Smooth muscle cell (in vitro differentiated cells): ENCODE data around the gene BBX. TPM values are rescaled to one million over a fixed set of nuclear protein-coding genes. Genes with fewer than 3 reads are reported as not detected.

Experiments
- DNase-seq: peaks from one replicate; lab custom pipeline; 2025; ENCODE audit not compliant: unreplicated experiment; lab: John Stamatoyannopoulos, UW
- H2AFZ ChIP-seq: fragments of 200-600 bp; sonication (generic); 2 replicates; pipeline ENCODE4 v1.6.0; 2016; ENCODE audit warnings: antibody characterized with exemption, low read depth, mild to moderate bottlenecking
- H3F3A ChIP-seq: fragments of 200-600 bp; sonication (generic); 2 replicates; pipeline ENCODE4 v1.6.0; 2017; ENCODE audit warnings: antibody characterized with exemption, low read depth
- H3K27ac ChIP-seq: fragments of 200-600 bp; sonication (generic); 2 replicates; pipeline ENCODE4 v1.5.1; 2016; ENCODE audit warnings: low read depth, mild to moderate bottlenecking
- H3K27me3 ChIP-seq: fragments of 200-600 bp; sonication (generic); 2 replicates; pipeline ENCODE4 v1.6.1; 2016; ENCODE audit warnings: low read depth, mild to moderate bottlenecking
- H3K36me3 ChIP-seq: fragments of 200-600 bp; sonication (generic); 2 replicates; pipeline ENCODE4 v1.5.1; 2016; ENCODE audit warnings: low read depth
- H3K4me1 ChIP-seq: fragments of 200-600 bp; sonication (generic); 2 replicates; pipeline ENCODE4 v1.5.1; 2016; ENCODE audit warnings: low read depth
- H3K4me2 ChIP-seq: fragments of 200-600 bp; sonication (generic); 2 replicates; pipeline ENCODE4 v1.6.0; 2016; ENCODE audit warnings: mild to moderate bottlenecking
- H3K4me3 ChIP-seq: fragments of 200-600 bp; sonication (generic); 2 replicates; pipeline ENCODE4 v1.5.1; 2016; ENCODE audit warnings: mild to moderate bottlenecking
- H3K79me2 ChIP-seq: fragments of 200-600 bp; sonication (generic); 2 replicates; pipeline ENCODE4 v1.6.0; 2016; ENCODE audit warnings: low read depth, mild to moderate bottlenecking
- H3K9ac ChIP-seq: fragments of 200-600 bp; sonication (generic); 2 replicates; pipeline ENCODE4 v1.6.0; 2016; ENCODE audit warnings: low read depth
- H3K9me3 ChIP-seq: fragments of 200-600 bp; sonication (generic); replicated peaks from 2 replicates; pipeline ENCODE4 v1.5.1; 2016; ENCODE audit warnings: low read depth
- H4K20me1 ChIP-seq: fragments of 200-600 bp; sonication (generic); 2 replicates; pipeline ENCODE4 v1.6.0; 2016; ENCODE audit warnings: low read depth
- WGBS: methylation state at CpG from one replicate; pipeline ENCODE4 v1.1.7; 2016; ENCODE audit warnings: low lambda C conversion rate; 5-methylcytosine and 5-hydroxymethylcytosine counted together
- polyA plus RNA-seq: library from polyadenylated mRNA; unstranded; fragments of >200 nt; fragmentation: Nextera tagmentation; extraction: Ambion mirVana; gene quantifications from 2 replicates; pipeline ENCODE4 v1.2.1, GENCODE V29; 2016
- total RNA-seq: library from RNA; depleted of rRNA; stranded (reverse); fragments of >200 nt; gene quantifications from 2 replicates; pipeline ENCODE4 v1.2.3, GENCODE V29; 2014
- TF ChIP-seq, protein P1 (sequence below): fragments of 200-600 bp; sonication (generic); IDR thresholded peaks from 2 replicates; pipeline ENCODE4 v1.5.1; 2017; ENCODE audit warnings: borderline replicate concordance, mild to moderate bottlenecking, antibody characterized with exemption; ENCODE audit not compliant: insufficient read depth, poor library complexity, severe bottlenecking

Gene BBX
- total and polyA plus RNA-seq, 2 experiments from 2014 or later = 58.9 to 66.4 TPM

DNA sequence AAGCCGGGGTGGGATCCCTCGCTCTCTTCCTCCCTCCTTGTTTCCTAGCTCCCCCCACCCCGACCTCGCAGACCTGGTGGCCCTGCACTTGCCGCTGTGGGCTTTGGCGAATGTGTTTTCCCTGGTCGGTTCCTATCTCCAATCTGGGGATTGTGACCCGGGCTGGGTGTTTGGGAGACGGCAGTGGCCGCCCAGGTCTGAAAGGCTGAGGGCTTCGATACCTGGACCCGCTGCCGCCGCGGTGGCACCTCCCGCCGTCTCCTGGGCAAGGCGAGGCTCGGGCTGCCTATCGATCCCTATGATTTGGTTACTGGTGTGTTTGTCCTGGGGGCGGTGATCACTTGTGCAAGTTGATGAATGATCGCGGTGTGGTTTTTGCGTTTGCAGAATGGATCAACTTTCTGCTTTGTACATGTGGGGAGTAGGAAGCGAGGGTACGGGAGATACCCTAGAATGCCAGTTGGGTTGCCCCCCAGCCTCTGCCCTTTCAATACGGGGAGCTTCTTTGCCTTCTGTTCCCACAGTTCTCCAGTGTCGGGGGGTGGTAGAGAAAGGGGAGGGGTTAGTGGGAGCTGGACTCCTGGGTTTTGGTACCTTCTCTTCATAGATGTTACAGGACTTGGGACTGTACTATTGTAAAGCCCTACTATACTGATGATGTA lies 3.0 kb downstream of the BBX start:
- Histone ChIP-seq H3K36me3 (peaks cover 3% of the 10 kb centered on the region), H3K4me1 (peaks cover 6% of the 10 kb centered on the region), H3K27ac (no peak overlapping the region), H3K9me3 (no peaks in the 10 kb centered on the region), H3K27me3 (no peaks in the 10 kb centered on the region), H3K79me2 (peaks cover 47% of the 10 kb centered on the region), H3K9ac (peak overlapping the region; percentile 47), H3F3A (peaks cover 9% of the 10 kb centered on the region), H4K20me1 (peaks cover 43% of the 10 kb centered on the region), H3K4me2 (peak overlapping the region; percentile 100), H3K4me3 (peak overlapping the region; percentile 85), H2AFZ (peak overlapping the region; percentile 74)
- TF ChIP-seq, protein P1, sequence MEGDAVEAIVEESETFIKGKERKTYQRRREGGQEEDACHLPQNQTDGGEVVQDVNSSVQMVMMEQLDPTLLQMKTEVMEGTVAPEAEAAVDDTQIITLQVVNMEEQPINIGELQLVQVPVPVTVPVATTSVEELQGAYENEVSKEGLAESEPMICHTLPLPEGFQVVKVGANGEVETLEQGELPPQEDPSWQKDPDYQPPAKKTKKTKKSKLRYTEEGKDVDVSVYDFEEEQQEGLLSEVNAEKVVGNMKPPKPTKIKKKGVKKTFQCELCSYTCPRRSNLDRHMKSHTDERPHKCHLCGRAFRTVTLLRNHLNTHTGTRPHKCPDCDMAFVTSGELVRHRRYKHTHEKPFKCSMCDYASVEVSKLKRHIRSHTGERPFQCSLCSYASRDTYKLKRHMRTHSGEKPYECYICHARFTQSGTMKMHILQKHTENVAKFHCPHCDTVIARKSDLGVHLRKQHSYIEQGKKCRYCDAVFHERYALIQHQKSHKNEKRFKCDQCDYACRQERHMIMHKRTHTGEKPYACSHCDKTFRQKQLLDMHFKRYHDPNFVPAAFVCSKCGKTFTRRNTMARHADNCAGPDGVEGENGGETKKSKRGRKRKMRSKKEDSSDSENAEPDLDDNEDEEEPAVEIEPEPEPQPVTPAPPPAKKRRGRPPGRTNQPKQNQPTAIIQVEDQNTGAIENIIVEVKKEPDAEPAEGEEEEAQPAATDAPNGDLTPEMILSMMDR = no peak
- WGBS = 5% methylated on average over 28 of the region's 28 CpGs
- DNase-seq = peak; percentile 13

DNA sequence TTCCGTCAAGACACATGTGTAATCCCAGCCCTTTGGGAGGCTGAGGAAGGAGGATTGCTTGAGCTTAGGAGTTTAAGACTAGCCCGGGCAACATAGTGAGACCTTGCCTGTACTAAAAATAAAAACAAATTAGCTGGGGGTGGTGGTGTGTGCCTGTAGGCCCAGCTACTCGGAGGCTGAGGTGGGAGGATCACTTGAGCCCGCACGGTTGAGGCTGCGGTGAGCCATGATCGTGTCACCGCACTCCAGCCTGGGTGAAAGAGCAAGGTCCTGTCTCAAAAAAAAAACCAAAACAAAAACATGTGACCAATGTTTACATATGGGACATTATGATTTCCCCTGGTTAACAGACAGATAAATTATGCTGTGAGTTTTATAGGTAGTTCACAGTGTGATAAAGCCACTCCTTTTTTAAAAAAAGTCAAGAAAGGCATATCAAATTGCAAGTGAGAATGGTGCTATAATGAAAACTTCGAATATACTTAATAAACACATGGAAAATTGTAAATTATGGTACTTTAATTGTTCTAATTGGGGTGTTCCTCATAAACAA lies 9.2 kb downstream of the BBX start:
- no peaks in the 10 kb centered on the region for H3K4me1 ChIP-seq
- H3K79me2 ChIP-seq = peaks cover 58% of the 10 kb centered on the region
- no peak overlapping the region for H3K4me3 ChIP-seq
- H3K36me3 ChIP-seq = peaks cover 3% of the 10 kb centered on the region
- no peak overlapping the region for H3K4me2 ChIP-seq
- no peak overlapping the region for H3K9ac ChIP-seq
- H4K20me1 ChIP-seq = peaks cover 87% of the 10 kb centered on the region
- H2AFZ ChIP-seq = no peak overlapping the region
- H3K9me3 ChIP-seq = no peaks in the 10 kb centered on the region
- TF ChIP-seq, protein P1 = no peak
- no peak for DNase-seq
- no peaks in the 10 kb centered on the region for H3F3A ChIP-seq
- no peak overlapping the region for H3K27ac ChIP-seq
- WGBS = 95% methylated on average over 9 of the region's 9 CpGs
- no peaks in the 10 kb centered on the region for H3K27me3 ChIP-seq

DNA sequence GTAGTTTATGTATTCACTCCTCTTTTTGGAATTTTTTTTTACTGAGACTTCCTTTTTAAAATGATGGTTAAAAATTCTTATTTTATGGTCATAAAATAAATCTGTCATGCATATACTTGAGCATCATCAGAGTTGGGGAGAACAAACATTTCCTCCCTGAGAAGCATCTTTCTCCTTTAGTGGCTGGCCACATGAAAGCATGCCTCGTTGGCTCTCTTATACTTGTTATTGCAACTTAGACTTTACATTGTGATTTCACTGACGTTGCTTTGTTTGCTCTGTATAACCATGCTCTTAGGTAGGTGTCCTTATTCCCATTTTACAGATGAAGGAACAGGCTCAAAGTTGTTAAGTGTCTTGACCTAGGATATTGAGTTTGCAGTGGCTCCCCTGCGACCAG lies 18.1 kb downstream of the BBX start:
- TF ChIP-seq, protein P1 = no peak
- Histone ChIP-seq H4K20me1 (peaks cover 91% of the 10 kb centered on the region), H3K9ac (no peak overlapping the region), H3K79me2 (peaks cover 27% of the 10 kb centered on the region), H3F3A (no peaks in the 10 kb centered on the region), H3K4me3 (no peak overlapping the region), H3K4me2 (no peak overlapping the region), H2AFZ (no peak overlapping the region), H3K27ac (no peak overlapping the region), H3K36me3 (no peaks in the 10 kb centered on the region), H3K4me1 (no peaks in the 10 kb centered on the region), H3K9me3 (no peaks in the 10 kb centered on the region), H3K27me3 (no peaks in the 10 kb centered on the region)
- no peak for DNase-seq
- WGBS = 100% methylated on average over 3 of the region's 3 CpGs

DNA sequence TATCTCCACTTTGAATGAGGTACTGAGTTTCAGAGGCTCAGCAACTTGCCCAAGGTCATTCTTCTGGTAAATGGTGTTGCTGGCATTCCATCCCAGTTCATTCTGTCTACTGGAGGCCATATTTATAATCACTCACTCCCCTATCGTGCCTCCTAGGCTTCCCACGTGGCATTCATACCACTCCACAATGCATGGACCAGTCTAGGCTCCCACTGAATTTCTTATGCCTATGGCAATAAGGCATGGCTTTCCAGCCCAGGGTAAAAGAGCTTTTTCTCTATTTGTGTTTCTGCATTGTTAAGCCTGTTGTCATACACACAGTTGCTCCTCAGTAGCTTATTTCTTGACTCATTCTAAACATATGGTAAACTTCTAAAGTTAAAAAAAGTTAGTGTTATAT lies 19.9 kb downstream of the BBX start:
- no peaks in the 10 kb centered on the region for H3K36me3 ChIP-seq
- no peak overlapping the region for H3K9ac ChIP-seq
- no peaks in the 10 kb centered on the region for H3K4me1 ChIP-seq
- H3K27ac ChIP-seq = no peak overlapping the region
- no peak overlapping the region for H3K4me2 ChIP-seq
- TF ChIP-seq, protein P1 = no peak
- H3K79me2 ChIP-seq = peaks cover 28% of the 10 kb centered on the region
- 79% methylated on average over 2 of the region's 2 CpGs for WGBS
- H4K20me1 ChIP-seq = peaks cover 85% of the 10 kb centered on the region
- H2AFZ ChIP-seq = no peak overlapping the region
- no peaks in the 10 kb centered on the region for H3K27me3 ChIP-seq
- H3F3A ChIP-seq = no peaks in the 10 kb centered on the region
- no peaks in the 10 kb centered on the region for H3K9me3 ChIP-seq
- H3K4me3 ChIP-seq = no peak overlapping the region
- no peak for DNase-seq
